Neural progenitor cell (in vitro differentiated cells): Measurements from ENCODE around the gene CSNK2A1.

ENCODE experiments used
- EZH2 ChIP-seq: fragments of 200-600 bp; sonication (generic); IDR thresholded peaks from 2 replicates; pipeline ENCODE4 v1.6.1; 2017; ENCODE audit warnings: antibody characterized with exemption, mild to moderate bottlenecking, moderate library complexity
- TF ChIP-seq, protein P1 (sequence below): fragments of 200-600 bp; sonication (generic); IDR thresholded peaks from 2 replicates; pipeline ENCODE4 v1.5.1; 2017; ENCODE audit warnings: antibody characterized with exemption, mild to moderate bottlenecking

DNA sequence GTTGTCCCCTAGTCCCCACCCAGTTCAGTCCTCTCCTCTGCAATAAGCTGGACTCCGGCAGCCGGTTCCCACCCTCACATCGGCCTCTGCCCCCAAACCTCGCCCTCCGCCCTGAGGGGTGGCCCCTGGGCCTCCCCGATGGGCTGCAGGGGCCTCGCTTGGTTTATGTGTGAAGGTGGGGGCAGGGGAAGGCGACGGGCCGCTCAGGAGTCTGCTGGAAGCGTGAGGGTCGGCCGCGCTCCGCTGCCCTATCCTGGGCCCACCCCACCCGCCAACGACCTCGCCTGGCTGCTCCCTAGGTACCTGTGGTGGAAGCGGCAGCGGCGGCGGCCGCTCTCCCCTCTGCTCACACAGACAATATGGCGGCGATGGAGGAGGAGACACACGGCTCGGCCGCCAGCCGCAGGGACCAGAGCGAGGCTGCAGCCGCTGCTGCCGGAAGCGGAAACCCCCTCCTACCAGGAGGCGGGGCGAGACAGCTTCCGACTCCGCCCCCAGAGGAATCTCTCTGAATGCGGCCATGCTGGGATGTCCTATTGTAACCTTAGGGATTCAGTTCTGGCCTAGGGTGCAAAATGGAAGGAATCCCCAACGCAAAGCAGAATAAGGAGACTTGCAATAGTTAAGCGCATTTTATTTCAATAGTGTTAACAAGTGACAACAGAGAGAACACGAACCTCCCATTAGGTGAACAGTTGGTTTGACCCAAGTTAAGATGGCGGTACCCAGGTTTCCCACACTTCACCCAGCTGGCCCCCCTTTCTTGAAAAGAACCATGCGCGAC, at the start of gene CSNK2A1:
- TF ChIP-seq, protein P1, sequence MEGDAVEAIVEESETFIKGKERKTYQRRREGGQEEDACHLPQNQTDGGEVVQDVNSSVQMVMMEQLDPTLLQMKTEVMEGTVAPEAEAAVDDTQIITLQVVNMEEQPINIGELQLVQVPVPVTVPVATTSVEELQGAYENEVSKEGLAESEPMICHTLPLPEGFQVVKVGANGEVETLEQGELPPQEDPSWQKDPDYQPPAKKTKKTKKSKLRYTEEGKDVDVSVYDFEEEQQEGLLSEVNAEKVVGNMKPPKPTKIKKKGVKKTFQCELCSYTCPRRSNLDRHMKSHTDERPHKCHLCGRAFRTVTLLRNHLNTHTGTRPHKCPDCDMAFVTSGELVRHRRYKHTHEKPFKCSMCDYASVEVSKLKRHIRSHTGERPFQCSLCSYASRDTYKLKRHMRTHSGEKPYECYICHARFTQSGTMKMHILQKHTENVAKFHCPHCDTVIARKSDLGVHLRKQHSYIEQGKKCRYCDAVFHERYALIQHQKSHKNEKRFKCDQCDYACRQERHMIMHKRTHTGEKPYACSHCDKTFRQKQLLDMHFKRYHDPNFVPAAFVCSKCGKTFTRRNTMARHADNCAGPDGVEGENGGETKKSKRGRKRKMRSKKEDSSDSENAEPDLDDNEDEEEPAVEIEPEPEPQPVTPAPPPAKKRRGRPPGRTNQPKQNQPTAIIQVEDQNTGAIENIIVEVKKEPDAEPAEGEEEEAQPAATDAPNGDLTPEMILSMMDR: no peak
- TF ChIP-seq EZH2: no peak
